A549 treated with AZD9567 at 1 μM for 4 hours (cell line): ENCODE measurements around the gene PLA2G2D. TPM values are rescaled to one million over a fixed set of nuclear protein-coding genes. Genes with fewer than 3 reads are reported as not detected.

Experiments used
- total RNA-seq: library from RNA; stranded (reverse); fragments of 200-300 nt; extraction: Qiagen RNA extraction; gene quantifications from 5 replicates; pipeline ENCODE4 v1.2.3, GENCODE V29; 2022; ENCODE audit not compliant: insufficient read depth

PLA2G2D gene
- total RNA-seq = 0.02 TPM in 2 of 5 replicates, not detected in the others

GRCh38 chr1:20119347-20119746 is at the start of gene PLA2G2D:
TSS of gene PLA2G2D (minus strand) at chr1:20119536. CDS start at chr1:20119498, 38 bp downstream.

GRCh38 chr1:20138961-20139550 is 19.7 kb upstream of the PLA2G2D start, which contains the start of gene PLA2G2F:
TSS of gene PLA2G2F (plus strand) at chr1:20139323. CDS start at chr1:20139428, 105 bp downstream.

GRCh38 chr1:20069874-20070273 is 49.5 kb downstream of the PLA2G2D start, which contains the start of gene PLA2G5:
TSS of gene PLA2G5 (plus strand) at chr1:20070194. CDS start at chr1:20084831, 14,637 bp downstream.

Other genes starting within 250 kb of the PLA2G2D start
- gene OTUD3, start 237.1 kb downstream of the PLA2G2D start, total RNA-seq = 2.7 to 3.7 TPM (median 3.0 TPM) in 5 replicates
- not detected in 5 replicates for gene PLA2G2E, start 195.9 kb downstream of the PLA2G2D start, total RNA-seq
- 0.08 TPM in 1 of 5 replicates, not detected in the others for gene PLA2G2A, start 139.9 kb downstream of the PLA2G2D start, total RNA-seq
- gene PLA2G5, start 49.3 kb downstream of the PLA2G2D start, total RNA-seq = not detected in 5 replicates
- gene PLA2G2F, start 19.8 kb upstream of the PLA2G2D start, total RNA-seq = not detected in 5 replicates
- not detected in 5 replicates for gene UBXN10, start 66.6 kb upstream of the PLA2G2D start, total RNA-seq
- not detected in 5 replicates for gene PLA2G2C, start 67.0 kb upstream of the PLA2G2D start, total RNA-seq
- not detected in 5 replicates for gene VWA5B1, start 171.3 kb upstream of the PLA2G2D start, total RNA-seq